HG02938 (cell line): ENCODE results near the gene PRR5L.
A peak's percentile ranks its signal among the peaks of the same experiment; 100 is the strongest.
"Not testable (repeated sequence)": the region's sequence is repeated elsewhere in the genome, so short reads cannot be mapped to it uniquely, and the experiment has no call there.

Source experiments
- ATAC-seq: cut with Tn5 transposase; IDR thresholded peaks from one replicate; pipeline ENCODE4 v1.9.1; 2021; ENCODE audit warnings: mild to moderate bottlenecking, moderate library complexity; ENCODE audit not compliant: unreplicated experiment

PRR5L gene

GRCh38 chr11:36488096-36488495, 192.0 kb downstream of the PRR5L start:
- ATAC-seq = no peak

DNA sequence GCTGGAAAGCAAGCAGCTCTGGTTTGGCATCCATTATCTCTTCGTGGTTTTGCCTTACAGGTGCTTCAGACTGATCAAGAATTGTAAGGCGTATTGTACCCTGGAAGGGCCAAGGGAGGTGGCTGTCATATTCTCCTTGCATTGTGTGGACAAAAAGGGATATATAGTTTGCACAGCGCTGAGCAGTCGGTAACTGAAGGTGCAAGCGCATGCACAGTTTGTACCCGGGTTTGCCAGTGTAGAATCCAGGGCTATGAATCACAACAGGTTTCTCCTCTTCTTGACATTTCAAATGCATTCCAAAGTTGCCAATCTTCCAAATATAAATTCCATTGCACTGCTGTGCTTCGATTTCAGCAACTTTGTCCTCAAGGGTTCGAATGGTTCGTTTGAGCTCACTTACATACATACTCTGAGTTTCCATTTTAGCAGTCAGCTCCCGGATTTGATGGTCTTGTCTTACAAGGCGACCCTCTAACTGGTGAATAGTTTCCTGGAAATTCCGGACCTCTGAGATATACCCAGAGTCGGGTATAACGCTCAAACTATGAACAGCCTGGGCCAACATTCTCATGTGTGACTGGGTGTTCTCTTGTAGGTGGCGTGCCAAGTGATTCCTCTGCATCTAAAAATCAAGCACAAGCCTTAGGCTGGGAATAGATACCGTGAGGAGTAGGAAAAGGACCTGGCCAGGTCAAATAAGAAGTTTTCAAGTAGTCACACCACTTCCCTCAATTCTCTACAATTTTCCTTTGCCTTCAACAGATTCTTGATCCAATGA, 194.1 kb downstream of the PRR5L start:
- ATAC-seq = no peak

DNA sequence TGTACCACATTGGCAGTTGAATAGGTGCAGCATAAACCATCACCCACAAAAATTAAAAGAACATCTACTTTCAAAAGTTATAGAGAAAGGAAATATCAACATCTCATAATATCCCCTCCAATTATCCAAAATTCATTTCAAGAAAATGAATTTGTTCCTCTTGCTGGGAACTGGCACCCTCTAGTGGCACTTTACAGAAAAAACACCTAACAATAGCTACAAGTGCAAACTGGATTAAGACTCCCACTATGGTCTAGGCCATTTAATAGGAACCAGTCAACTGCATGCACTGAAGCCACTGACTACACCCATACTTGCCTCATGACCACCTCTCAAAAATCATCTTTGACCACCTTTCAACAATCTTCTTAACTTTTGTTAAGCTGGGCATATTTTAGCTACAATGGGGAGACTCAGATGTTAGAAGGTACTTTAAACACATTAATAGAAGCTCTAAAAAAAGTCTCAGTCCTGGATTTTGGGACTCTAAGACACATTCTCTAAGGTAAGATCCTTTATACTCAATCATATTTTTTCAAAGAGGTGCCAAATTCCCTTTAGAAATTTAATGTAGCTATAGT, 196.7 kb downstream of the PRR5L start:
- ATAC-seq = no peak

- ATAC-seq = no peak
Measured at GRCh38 chr11:36493332-36493731, 197.2 kb downstream of the PRR5L start.

GRCh38 chr11:36498721-36499120, 202.6 kb downstream of the PRR5L start:
- no peak for ATAC-seq

- ATAC-seq = no peak
Measured at GRCh38 chr11:36499315-36499714, 203.2 kb downstream of the PRR5L start.

DNA sequence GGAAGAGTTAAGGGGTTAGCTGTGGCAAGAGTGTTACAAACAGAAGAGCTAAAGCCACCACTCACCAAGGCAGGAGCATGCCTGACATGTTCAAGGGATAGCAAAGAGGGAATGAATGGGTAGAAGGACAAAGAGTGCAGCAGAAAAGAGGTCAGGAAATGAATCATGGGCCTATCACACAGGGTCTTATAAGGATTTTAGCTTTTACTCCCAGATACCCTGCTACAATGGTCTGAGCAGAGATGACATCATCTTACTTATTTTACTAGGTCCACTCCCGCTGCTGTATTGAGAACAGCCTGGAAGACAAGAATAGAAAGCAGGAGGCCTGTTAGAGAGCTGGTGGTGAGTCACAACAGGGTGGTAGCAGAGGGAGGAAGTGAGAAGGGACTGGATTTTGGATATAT, 204.2 kb downstream of the PRR5L start:
- ATAC-seq = peak; percentile 88

- no peak for ATAC-seq
Measured at GRCh38 chr11:36501236-36501635, 205.1 kb downstream of the PRR5L start.

- ATAC-seq = no peak
Measured at GRCh38 chr11:36507824-36508489, 211.9 kb downstream of the PRR5L start.

GRCh38 chr11:36508743-36509142, 212.7 kb downstream of the PRR5L start:
- no peak for ATAC-seq

DNA sequence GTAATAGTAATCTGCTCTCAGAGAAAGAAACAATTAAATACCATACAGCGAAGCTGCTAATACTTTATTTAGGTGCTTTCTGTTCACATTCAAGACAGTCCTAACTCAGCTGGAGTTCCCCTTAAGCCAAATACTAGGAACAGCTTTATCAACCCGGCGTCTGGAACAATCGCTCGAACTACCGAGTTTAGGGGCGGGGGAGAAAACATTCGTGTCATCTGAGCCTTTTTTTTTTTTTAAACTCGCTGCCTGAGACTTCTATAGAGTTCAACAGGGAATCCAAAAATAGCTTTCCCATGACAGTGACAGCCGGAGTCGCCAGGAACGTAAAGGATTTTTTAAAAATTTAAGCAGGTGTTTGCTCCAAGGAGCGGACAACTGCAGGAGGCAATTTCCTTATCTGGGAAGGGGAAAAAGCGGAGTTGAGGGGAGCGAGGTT, 213.1 kb downstream of the PRR5L start:
- ATAC-seq = peak; percentile 13

GRCh38 chr11:36509694-36510593, 213.9 kb downstream of the PRR5L start, which contains the start of gene TRAF6:
Gene TRAF6 (minus strand): TSS chr11:36510272. CDS start chr11:36501515, 8,757 bp downstream.
- peak; percentile 92 for ATAC-seq

DNA sequence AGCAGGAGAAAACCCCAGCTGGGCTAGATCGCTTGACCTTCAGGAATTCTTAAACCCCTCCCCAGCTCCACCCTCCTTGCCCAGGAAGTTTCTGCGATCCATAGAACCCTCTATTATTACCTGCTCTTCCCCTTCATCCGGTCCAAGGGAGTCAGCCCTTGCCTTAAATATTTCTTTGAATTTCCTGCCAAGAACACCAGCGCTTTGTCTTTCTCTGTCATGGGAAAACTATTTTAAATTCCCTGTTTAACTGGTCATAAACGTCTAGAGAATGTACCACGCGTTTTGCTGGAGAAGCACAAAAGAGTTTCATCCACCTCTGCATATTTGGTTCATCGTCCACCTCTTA, 214.5 kb downstream of the PRR5L start:
- no peak for ATAC-seq

- not testable (repeated sequence) for ATAC-seq
Measured at GRCh38 chr11:36511062-36511461, 215.0 kb downstream of the PRR5L start.

GRCh38 chr11:36512016-36512415, 215.9 kb downstream of the PRR5L start:
- no peak for ATAC-seq

GRCh38 chr11:36513965-36514364, 217.9 kb downstream of the PRR5L start:
- no peak for ATAC-seq
